Endothelial cell of umbilical vein (primary cell): Measurements from ENCODE around the gene PPP6R1. TPM values are rescaled to one million over a fixed set of nuclear protein-coding genes. Genes with fewer than 3 reads are reported as not detected.

Source experiments
- BruUV-seq: library from RNA; stranded (reverse); fragments of 400-500 nt; replicated peaks from 2 replicates; lab custom pipeline; 2021; lab: Mats Ljungman, UMichigan
- CTCF ChIA-PET: fragments of 300-600, 350-600 bp; sonication (Branson Sonifier 250); formaldehyde crosslinking; loops from one replicate; lab custom pipeline; 2021; ENCODE audit warnings: antibody characterized with exemption, inconsistent platforms; lab: Charles Lee
- POLR2A ChIA-PET: fragments of 300-600, 350-600 bp; sonication (Branson Sonifier 250); formaldehyde crosslinking; loops from one replicate; lab custom pipeline; 2021; ENCODE audit warnings: antibody characterized with exemption, inconsistent platforms; lab: Charles Lee
- DNase-seq: peaks from one replicate; pipeline ENCODE4 v3.0.0-alpha.2; 2011; ENCODE audit warnings: low read depth, low spot score
- FAIRE-seq: peaks from 2 replicates; lab custom pipeline; 2011; peaks lifted over from hg19 to GRCh38; lab: Jason Lieb, UNC
- H2AFZ ChIP-seq: 2 replicates; pipeline ENCODE4 v1.6.0; 2012; ENCODE audit warnings: low read depth, low read length, control low read depth, inconsistent platforms
- H3K27ac ChIP-seq: 2 replicates; pipeline ENCODE4 v1.5.1; 2011; ENCODE audit warnings: low read depth, mild to moderate bottlenecking, control low read depth, low read length, moderate library complexity; ENCODE audit not compliant: insufficient read depth
- H3K27me3 ChIP-seq, 2 experiments: 2 replicates each; pipeline versions ENCODE4 v1.6.0 to v1.6.1; 2011; ENCODE audit warnings: low read length in 2 of 2, mixed read lengths in 1 of 2; ENCODE audit not compliant: control insufficient read depth in 2 of 2, insufficient read depth in 2 of 2
- H3K36me3 ChIP-seq, 2 experiments: 2 replicates in 1 of 2; 3 replicates in 1 of 2; pipeline ENCODE4 v1.5.1; 2011; ENCODE audit warnings: low read length in 2 of 2, mild to moderate bottlenecking in 1 of 2, moderate library complexity in 1 of 2; ENCODE audit not compliant: control insufficient read depth in 2 of 2, insufficient read depth in 2 of 2; ENCODE audit errors: extremely low read depth in 1 of 2
- H3K4me1 ChIP-seq: 3 replicates; pipeline ENCODE4 v1.5.1; 2011; ENCODE audit warnings: mild to moderate bottlenecking, low read length; ENCODE audit not compliant: control insufficient read depth, insufficient read depth; ENCODE audit errors: extremely low read depth
- H3K4me2 ChIP-seq: 2 replicates; pipeline ENCODE4 v1.6.1; 2011; ENCODE audit warnings: low read length, control low read depth, mixed read lengths; ENCODE audit not compliant: insufficient read depth
- H3K4me3 ChIP-seq, 3 experiments: fragments of 200-600 bp in 1 of 3; sonication (generic), shearing (Covaris generic) in 1 of 3; replicated peaks in 1 of 3; 2 replicates each; pipeline ENCODE4 v1.5.1; 2011 to 2016; ENCODE audit warnings: control low read depth in 3 of 3, low read length in 3 of 3, mild to moderate bottlenecking in 2 of 3, inconsistent platforms in 1 of 3, low read depth in 1 of 3, moderate library complexity in 1 of 3; ENCODE audit not compliant: insufficient read depth in 1 of 3
- H3K79me2 ChIP-seq: 2 replicates; pipeline ENCODE4 v1.6.0; 2012; ENCODE audit warnings: low read length, inconsistent platforms; ENCODE audit not compliant: control insufficient read depth, insufficient read depth
- H3K9ac ChIP-seq: replicated peaks from 2 replicates; pipeline ENCODE3; 2011; ENCODE audit warnings: low read length, control low read depth; ENCODE audit not compliant: insufficient read depth; ENCODE audit errors: extremely low read depth
- H3K9me1 ChIP-seq: replicated peaks from 3 replicates; pipeline ENCODE4 v1.6.0; 2011; ENCODE audit warnings: mild to moderate bottlenecking, low read length; ENCODE audit not compliant: control insufficient read depth, insufficient read depth; ENCODE audit errors: extremely low read depth
- H3K9me3 ChIP-seq: replicated peaks from 2 replicates; pipeline ENCODE4 v1.5.1; 2012; ENCODE audit warnings: low read length, inconsistent platforms; ENCODE audit not compliant: control insufficient read depth, insufficient read depth
- H4K20me1 ChIP-seq: replicated peaks from 2 replicates; pipeline ENCODE3; 2011; ENCODE audit warnings: mild to moderate bottlenecking, low read length; ENCODE audit not compliant: control insufficient read depth, insufficient read depth; ENCODE audit errors: extremely low read depth
- CTCF ChIP-seq, 2 donors: IDR thresholded peaks; 1 replicate in 1 of 2; 2 replicates in 1 of 2; pipeline ENCODE4 v1.5.1; 2011; ENCODE audit warnings: low read length in 2 of 2, mild to moderate bottlenecking in 2 of 2, moderate library complexity in 2 of 2, control low read depth in 1 of 2, inconsistent platforms in 1 of 2, low read depth in 1 of 2; ENCODE audit not compliant: insufficient read depth in 1 of 2; ENCODE audit errors: extremely low read depth in 1 of 2
- EZH2 ChIP-seq: IDR thresholded peaks from 2 replicates; pipeline ENCODE4 v1.6.1; 2012; ENCODE audit warnings: borderline replicate concordance, low read depth, mild to moderate bottlenecking, moderate library complexity, low read length, inconsistent platforms; ENCODE audit not compliant: severe bottlenecking
- FOS ChIP-seq: IDR thresholded peaks from 2 replicates; pipeline ENCODE4 v1.6.1; 2011; ENCODE audit warnings: mild to moderate bottlenecking, low read length, moderate library complexity, borderline replicate concordance; ENCODE audit not compliant: insufficient read depth
- GATA2 ChIP-seq: IDR thresholded peaks from 2 replicates; pipeline ENCODE4 v1.7.0; 2011; ENCODE audit warnings: low read depth, mild to moderate bottlenecking, moderate library complexity, mixed read lengths, low read length; ENCODE audit not compliant: insufficient read length, insufficient read depth
- JUN ChIP-seq: IDR thresholded peaks from 2 replicates; pipeline ENCODE4 v1.6.1; 2011; ENCODE audit warnings: borderline replicate concordance, low read depth; ENCODE audit not compliant: insufficient read length, insufficient read depth
- MAX ChIP-seq: IDR thresholded peaks from 2 replicates; pipeline ENCODE4 v1.6.1; 2011; ENCODE audit not compliant: insufficient read depth, insufficient read length
- MYC ChIP-seq: IDR thresholded peaks from one replicate; pipeline ENCODE4 v1.6.1; 2011; ENCODE audit warnings: mild to moderate bottlenecking, low read depth, low read length
- POLR2A ChIP-seq: IDR thresholded peaks from 2 replicates; pipeline ENCODE4 v1.6.1; 2012; ENCODE audit warnings: low read depth, mild to moderate bottlenecking, control low read depth, low read length
- POLR2AphosphoS5 ChIP-seq: IDR thresholded peaks from 2 replicates; pipeline ENCODE4 v1.6.1; 2012; ENCODE audit warnings: low read depth, mild to moderate bottlenecking, control low read depth, low read length, moderate library complexity; ENCODE audit not compliant: insufficient read depth
- dilution Hi-C: fragments of 300-500 bp; cut with MboI; formaldehyde crosslinking; loops from one replicate; pipeline ENCODE4 v1.15.0; 2019; ENCODE audit warnings: low sequenced_read_pairs; ENCODE audit not compliant: extremely low pct_ligation_motif_present
- intact Hi-C: fragments of 100-400 bp; cut with micrococcal nuclease; formaldehyde crosslinking; loops from one replicate; pipeline ENCODE4 v1.10.0; 2022
- polyA plus RNA-seq, 4 experiments: library from polyadenylated mRNA; depleted of rRNA in 3 of 4; stranded (reverse) in 3 of 4; unstranded in 1 of 4; fragments of >200 nt; gene quantifications; 2 replicates each; pipeline versions ENCODE4 v1.2.1 to v1.2.3, GENCODE V29; 2011 to 2012; ENCODE audit warnings: missing spikeins in 1 of 4
- total RNA-seq: library from RNA; stranded (reverse); gene quantifications from 2 replicates; pipeline ENCODE4 v1.2.3, GENCODE V29; 2021

The PPP6R1 gene
- total and polyA plus RNA-seq, 2 donors (not counting 3 experiments of a cell fraction or from before 2014, with no cell fraction given) = 35.7 to 71.8 TPM

- Histone ChIP-seq H3K27ac (no peak overlapping the region), H3K9ac (no peak overlapping the region), H3K36me3 (peaks cover 3 to 45% of the 10 kb centered on the region in 2 experiments), H3K4me2 (no peak overlapping the region), H3K9me3 (no peaks in the 10 kb centered on the region), H2AFZ (no peak overlapping the region), H3K9me1 (no peaks in the 10 kb centered on the region), H3K79me2 (no peaks in the 10 kb centered on the region), H4K20me1 (no peaks in the 10 kb centered on the region), H3K4me3 (no peak overlapping the region), H3K4me1 (no peaks in the 10 kb centered on the region), H3K27me3 (no peaks in the 10 kb centered on the region)
- DNase-seq = no peak
- intact Hi-C loops (no loop called here), dilution Hi-C loops (no loop called here)
- BruUV-seq = no TSS peak
- no peak for FAIRE-seq
- TF ChIP-seq JUN (no peak), MYC (no peak), POLR2AphosphoS5 (no peak), GATA2 (no peak), EZH2 (no peak)
- POLR2A ChIA-PET = no interaction called here
- CTCF ChIA-PET = no interaction called here
Observed at GRCh38 chr19:55230329-55230728, 28.5 kb downstream of the PPP6R1 start.

GRCh38 chr19:55229789-55230182 is 29.0 kb downstream of the PPP6R1 start:
- no peak for DNase-seq
- H3K27me3 ChIP-seq = no peaks in the 10 kb centered on the region
- dilution Hi-C loops = no loop called here
- no peak for FAIRE-seq
- POLR2A ChIA-PET = no interaction called here
- H2AFZ ChIP-seq = no peak overlapping the region
- TF ChIP-seq CTCF (IDR thresholded peaks at IDR 0.05; ENCODE audit: extremely low read depth in 1 of 2, insufficient read depth in 1 of 2, low read depth in 1 of 2, low read length in 2 of 2) (no peak), MAX (no peak), POLR2AphosphoS5 (no peak), POLR2A (no peak), GATA2 (no peak), JUN (no peak), MYC (no peak), FOS (no peak), EZH2 (no peak)
- intact Hi-C loops = no loop called here
- no peak overlapping the region for H3K4me3 ChIP-seq
- H3K27ac ChIP-seq = no peak overlapping the region
- no peaks in the 10 kb centered on the region for H3K9me3 ChIP-seq
- CTCF ChIA-PET = interaction anchor here (0.7 kb wide), 1 partner anchor 89 kb away, joined by 4 read pairs; no protein-coding TSS in a partner anchor
- H3K9ac ChIP-seq = no peak overlapping the region
- no peaks in the 10 kb centered on the region for H3K9me1 ChIP-seq
- no peak overlapping the region for H3K4me2 ChIP-seq
- H3K4me1 ChIP-seq = no peaks in the 10 kb centered on the region
- BruUV-seq = TSS peak; percentile 88
- H4K20me1 ChIP-seq = no peaks in the 10 kb centered on the region
- H3K36me3 ChIP-seq = peaks cover 2 to 43% of the 10 kb centered on the region in 2 experiments
- no peaks in the 10 kb centered on the region for H3K79me2 ChIP-seq
